Colonic mucosa (tissue), 4 donors: ENCODE measurements around the gene FOXI2. TPM values are rescaled to one million over a fixed set of nuclear protein-coding genes. Genes with fewer than 3 reads are reported as not detected.

ENCODE experiments used
- DNase-seq: peaks from one replicate; pipeline ENCODE4 v3.0.0-alpha.2; 2020
- H3K27ac ChIP-seq: fragments of 200-600 bp; one replicate; pipeline ENCODE4 v1.8.0; 2021
- H3K27me3 ChIP-seq: fragments of 200-600 bp; one replicate; pipeline ENCODE4 v1.8.0; 2021
- H3K36me3 ChIP-seq: fragments of 200-600 bp; one replicate; pipeline ENCODE4 v1.8.0; 2021
- H3K4me1 ChIP-seq: fragments of 200-600 bp; one replicate; pipeline ENCODE4 v1.8.0; 2021; ENCODE audit warnings: mild to moderate bottlenecking
- H3K4me3 ChIP-seq: fragments of 200-600 bp; one replicate; pipeline ENCODE4 v1.8.0; 2021
- H3K9ac ChIP-seq, 2 donors: one replicate each; pipeline ENCODE4 v1.7.0; 2013; ENCODE audit warnings: control low read depth in 2 of 2, low read depth in 2 of 2, low read length in 2 of 2
- H3K9me3 ChIP-seq: fragments of 200-600 bp; one replicate; pipeline ENCODE4 v1.8.0; 2021
- intact Hi-C: fragments of 100-400 bp; cut with DNase I; formaldehyde crosslinking; loops from one replicate; pipeline ENCODE4 v1.14.1; 2022
- total RNA-seq, 2 donors: library from RNA; stranded (reverse); fragmentation: NEBNext Ultra II Directional in 1 of 2; extraction: Animal tissue kit (Norgen Biotek cat#: 25700) in 1 of 2; gene quantifications; one replicate each; pipeline ENCODE4 v1.2.1, GENCODE V29; 2021
- TF ChIP-seq, protein P1 (sequence below): fragments of 200-600 bp; IDR thresholded peaks from one replicate; pipeline ENCODE4 v1.8.0; 2022; ENCODE audit warnings: antibody characterized with exemption, mild to moderate bottlenecking
- donor health status: healthy.
- donor health status: DM: no; HTN: no; CAD: no.
- donor health status: DM: no; HTN: no; CAD: no.

Gene FOXI2
- total RNA-seq, 2 donors from 2014 or later: 0.08 TPM; not detected in 1

DNA sequence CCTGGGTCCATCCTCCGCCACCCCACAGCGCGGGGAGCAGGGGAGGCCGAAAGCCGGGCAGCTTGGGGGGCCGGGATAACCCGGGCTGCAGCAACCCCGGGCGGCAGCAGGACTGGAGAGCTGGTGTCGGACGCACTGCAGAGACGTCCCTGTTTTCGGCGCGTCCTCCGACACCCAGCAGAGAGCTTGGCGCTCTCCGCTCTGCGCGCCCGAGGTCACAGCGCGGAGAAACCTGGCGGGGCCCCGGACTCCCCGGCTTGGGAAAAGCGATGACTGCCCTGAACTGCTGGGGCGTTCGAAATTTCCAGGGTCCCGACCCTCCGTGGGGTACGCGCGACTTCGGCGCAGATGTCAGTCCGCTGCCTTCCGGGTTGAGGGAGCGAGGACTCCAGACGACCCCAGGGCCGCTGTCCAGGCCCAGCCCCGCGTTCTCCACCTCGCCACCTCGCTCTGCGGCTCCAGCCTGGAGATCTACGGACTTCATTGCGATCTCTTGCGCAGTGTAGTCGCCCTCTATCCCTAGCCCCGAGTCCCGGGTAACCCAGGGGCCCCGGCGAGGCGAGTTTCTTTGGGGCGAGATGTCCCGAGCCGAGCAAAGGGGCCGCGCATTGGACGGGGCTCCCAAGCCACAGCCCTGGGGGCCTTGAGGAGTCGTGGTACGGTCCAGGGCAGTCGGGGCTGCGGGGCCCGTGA, 617 bp upstream of the FOXI2 start:
- no peak overlapping the region for H3K27ac ChIP-seq
- H3K36me3 ChIP-seq: no peaks in the 10 kb centered on the region
- intact Hi-C loops: no loop called here
- H3K4me3 ChIP-seq: no peak overlapping the region
- peaks cover 44% of the 10 kb centered on the region for H3K27me3 ChIP-seq
- no peak overlapping the region for H3K9ac ChIP-seq
- DNase-seq: no peak
- TF ChIP-seq, protein P1, sequence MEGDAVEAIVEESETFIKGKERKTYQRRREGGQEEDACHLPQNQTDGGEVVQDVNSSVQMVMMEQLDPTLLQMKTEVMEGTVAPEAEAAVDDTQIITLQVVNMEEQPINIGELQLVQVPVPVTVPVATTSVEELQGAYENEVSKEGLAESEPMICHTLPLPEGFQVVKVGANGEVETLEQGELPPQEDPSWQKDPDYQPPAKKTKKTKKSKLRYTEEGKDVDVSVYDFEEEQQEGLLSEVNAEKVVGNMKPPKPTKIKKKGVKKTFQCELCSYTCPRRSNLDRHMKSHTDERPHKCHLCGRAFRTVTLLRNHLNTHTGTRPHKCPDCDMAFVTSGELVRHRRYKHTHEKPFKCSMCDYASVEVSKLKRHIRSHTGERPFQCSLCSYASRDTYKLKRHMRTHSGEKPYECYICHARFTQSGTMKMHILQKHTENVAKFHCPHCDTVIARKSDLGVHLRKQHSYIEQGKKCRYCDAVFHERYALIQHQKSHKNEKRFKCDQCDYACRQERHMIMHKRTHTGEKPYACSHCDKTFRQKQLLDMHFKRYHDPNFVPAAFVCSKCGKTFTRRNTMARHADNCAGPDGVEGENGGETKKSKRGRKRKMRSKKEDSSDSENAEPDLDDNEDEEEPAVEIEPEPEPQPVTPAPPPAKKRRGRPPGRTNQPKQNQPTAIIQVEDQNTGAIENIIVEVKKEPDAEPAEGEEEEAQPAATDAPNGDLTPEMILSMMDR: no peak
- H3K4me1 ChIP-seq: no peaks in the 10 kb centered on the region
- no peaks in the 10 kb centered on the region for H3K9me3 ChIP-seq

DNA sequence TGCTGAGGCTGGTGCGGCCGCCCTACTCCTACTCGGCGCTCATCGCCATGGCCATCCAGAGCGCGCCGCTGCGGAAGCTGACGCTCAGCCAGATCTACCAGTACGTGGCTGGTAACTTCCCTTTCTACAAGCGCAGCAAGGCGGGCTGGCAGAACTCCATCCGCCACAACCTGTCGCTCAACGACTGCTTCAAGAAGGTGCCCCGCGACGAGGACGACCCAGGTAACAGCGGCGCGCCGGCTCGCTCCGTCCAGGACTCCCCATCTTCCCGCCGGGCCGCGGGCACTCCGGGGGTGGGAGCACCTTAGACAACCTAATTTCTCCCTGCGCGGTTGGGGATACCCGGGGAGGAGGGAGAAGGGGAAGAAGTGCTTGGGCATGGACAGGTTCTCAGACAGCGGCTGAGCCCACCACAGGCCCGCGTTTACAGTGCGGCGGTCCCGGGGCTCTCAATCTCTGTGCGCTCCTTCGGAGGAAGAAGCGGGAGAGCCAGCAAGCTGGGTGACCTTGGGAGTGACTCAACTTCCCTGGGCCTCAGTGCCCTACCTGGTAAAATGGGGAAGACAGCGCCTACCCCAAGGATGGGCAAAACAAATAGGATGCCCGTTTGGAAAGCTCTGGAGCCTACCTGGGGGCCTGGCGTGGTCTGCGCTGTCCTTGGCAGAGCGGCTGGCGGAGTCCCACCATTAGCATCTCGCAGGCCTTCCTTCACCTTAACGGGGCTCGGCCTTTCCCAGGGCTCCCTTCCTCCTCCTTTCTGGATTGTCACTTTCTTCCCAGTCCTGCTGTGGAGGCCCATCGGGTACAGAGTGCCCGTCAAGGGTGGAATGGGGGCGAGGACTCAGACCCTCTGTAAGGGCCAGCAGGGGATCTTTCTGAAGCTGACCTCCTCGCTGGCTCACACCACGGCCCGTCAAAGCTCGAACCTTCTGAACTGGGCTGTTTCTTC, 852 bp downstream of the FOXI2 start:
- no peak overlapping the region for H3K4me3 ChIP-seq
- H3K9ac ChIP-seq: no peak overlapping the region
- H3K27me3 ChIP-seq: peaks cover 44% of the 10 kb centered on the region
- intact Hi-C loops: no loop called here
- H3K4me1 ChIP-seq: no peaks in the 10 kb centered on the region
- no peaks in the 10 kb centered on the region for H3K36me3 ChIP-seq
- TF ChIP-seq, protein P1: no peak
- DNase-seq: no peak
- H3K27ac ChIP-seq: no peak overlapping the region
- no peaks in the 10 kb centered on the region for H3K9me3 ChIP-seq

DNA sequence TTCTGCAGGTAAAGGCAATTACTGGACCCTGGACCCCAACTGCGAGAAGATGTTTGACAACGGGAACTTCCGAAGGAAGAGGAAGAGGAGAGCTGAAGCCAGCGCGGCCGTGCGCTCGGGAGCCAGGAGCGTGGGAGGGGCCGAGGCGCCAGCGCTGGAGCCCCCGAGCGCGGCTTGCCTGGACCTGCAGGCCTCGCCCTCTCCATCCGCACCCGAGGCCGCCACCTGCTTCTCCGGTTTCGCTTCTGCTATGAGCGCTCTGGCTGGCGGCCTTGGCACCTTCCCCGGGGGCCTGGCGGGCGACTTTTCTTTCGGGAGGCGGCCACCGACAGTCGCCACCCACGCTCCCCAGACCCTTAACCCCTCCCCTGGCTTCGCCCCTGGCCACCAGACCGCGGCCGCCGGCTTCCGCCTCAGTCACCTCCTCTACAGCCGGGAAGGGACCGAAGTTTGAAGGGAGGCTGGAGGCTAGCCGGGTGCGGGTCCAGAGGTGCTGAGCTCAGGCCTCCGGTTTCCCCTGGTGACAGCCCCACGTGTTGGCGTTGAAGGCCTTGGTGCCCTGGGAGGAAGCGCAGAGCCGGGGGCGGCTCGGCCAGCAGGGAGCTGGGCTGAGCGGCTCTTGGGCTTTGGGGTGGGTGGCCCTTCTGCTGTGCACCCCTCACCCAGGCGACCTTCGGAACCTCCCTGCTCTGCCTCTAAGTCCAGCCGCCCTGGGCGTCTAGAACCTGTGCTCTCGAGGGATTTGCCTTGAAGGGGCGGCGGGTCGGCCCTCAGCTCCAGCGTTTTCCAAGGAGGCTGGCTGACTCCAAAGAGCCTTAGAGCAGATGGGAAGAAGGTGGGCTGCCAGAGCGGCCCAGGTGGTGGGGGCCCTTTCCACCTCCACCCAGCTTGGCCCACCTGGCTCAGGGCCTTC, 1.8 kb downstream of the FOXI2 start:
- H3K36me3 ChIP-seq: no peaks in the 10 kb centered on the region
- no peak for DNase-seq

DNA sequence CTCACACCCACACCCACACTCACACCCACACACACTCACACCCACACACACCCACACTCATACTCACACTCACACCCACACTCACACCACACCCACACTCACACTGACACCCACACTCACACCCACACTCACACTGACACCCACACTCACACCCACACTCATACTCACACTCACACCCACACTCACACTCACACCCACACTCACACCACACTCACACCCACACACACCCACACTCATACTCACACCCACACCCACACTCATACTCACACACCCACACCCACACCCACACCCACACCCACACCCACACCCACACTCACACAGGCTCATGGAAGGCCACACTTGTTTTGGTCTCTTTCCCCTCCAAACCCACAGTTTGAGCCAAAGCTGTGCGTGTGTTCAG, 2.9 kb downstream of the FOXI2 start:
- DNase-seq: no peak
- intact Hi-C loops: no loop called here
- no peak overlapping the region for H3K4me3 ChIP-seq
- H3K27me3 ChIP-seq: peaks cover 40% of the 10 kb centered on the region
- H3K36me3 ChIP-seq: no peaks in the 10 kb centered on the region
- H3K4me1 ChIP-seq: no peaks in the 10 kb centered on the region
- TF ChIP-seq, protein P1: no peak
- H3K9ac ChIP-seq: no peak overlapping the region
- H3K9me3 ChIP-seq: no peaks in the 10 kb centered on the region
- no peak overlapping the region for H3K27ac ChIP-seq

More for the DNA sequence above, 1.8 kb downstream of the FOXI2 start:
- H3K27me3 ChIP-seq: peaks cover 44% of the 10 kb centered on the region
- no peak overlapping the region for H3K9ac ChIP-seq
- no peak overlapping the region for H3K27ac ChIP-seq
- H3K4me3 ChIP-seq: no peak overlapping the region
- TF ChIP-seq, protein P1: no peak
- H3K9me3 ChIP-seq: no peaks in the 10 kb centered on the region
- no peaks in the 10 kb centered on the region for H3K4me1 ChIP-seq
- intact Hi-C loops: no loop called here

DNA sequence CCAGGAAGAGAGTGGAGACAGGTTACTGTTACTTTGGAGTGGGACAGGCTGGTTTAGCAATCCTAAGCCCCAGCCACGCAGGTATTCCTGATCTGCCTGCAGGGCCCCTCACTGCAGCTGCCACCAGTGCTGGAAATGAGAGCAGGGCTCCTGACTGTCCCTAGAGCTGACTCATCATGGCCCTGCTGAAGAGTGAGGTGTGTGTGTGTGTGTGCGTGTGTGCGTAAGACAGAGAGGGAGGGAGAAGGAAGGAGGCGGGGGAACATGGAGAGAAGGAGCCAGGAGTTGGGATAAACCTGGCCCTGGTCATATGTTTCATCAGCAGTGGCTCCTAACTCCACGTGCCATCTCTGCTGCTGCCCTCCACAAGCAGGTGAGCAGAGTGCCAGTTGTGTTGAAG, 3.6 kb downstream of the FOXI2 start:
- intact Hi-C loops: no loop called here
- Histone ChIP-seq H3K9ac (no peak overlapping the region), H3K9me3 (no peaks in the 10 kb centered on the region), H3K27ac (no peak overlapping the region), H3K4me1 (no peaks in the 10 kb centered on the region), H3K4me3 (no peak overlapping the region), H3K27me3 (peaks cover 33% of the 10 kb centered on the region), H3K36me3 (no peaks in the 10 kb centered on the region)
- DNase-seq: no peak
- TF ChIP-seq, protein P1: no peak
